Spleen (tissue), 7 donors: ENCODE results near the gene CTSD.

ENCODE experiments used
- POLR2A ChIP-seq, 3 donors: fragments of 450-650 bp; IDR thresholded peaks; one replicate each; pipeline ENCODE4 v1.5.1; 2017; ENCODE audit warnings: antibody characterized with exemption in 3 of 3, mild to moderate bottlenecking in 1 of 3
- POLR2AphosphoS5 ChIP-seq, 3 donors: sonication (generic); formaldehyde crosslinking; IDR thresholded peaks; one replicate each; pipeline ENCODE4 v1.5.1; 2017; ENCODE audit warnings: antibody characterized with exemption in 3 of 3
- TF ChIP-seq, protein P1 (sequence below), 11 experiments: fragments of 200-600 bp in 7 of 11; fragments of 450-650 bp in 4 of 11; sonication (generic) in 4 of 11; IDR thresholded peaks in 8 of 11; conservative IDR thresholded peaks in 3 of 11; 1 replicate in 7 of 11; 2 replicates in 4 of 11; pipeline versions ENCODE4 v1.4.0 to v1.8.0; 2016 to 2021; ENCODE audit warnings: antibody characterized with exemption in 11 of 11, inconsistent platforms in 4 of 11, mild to moderate bottlenecking in 1 of 11
- donor health status: DM: no; HTN: no; CAD: no; lungs with moderate emphysema.
- donor health status: DM: no; HTN: no; CAD: no.
- donor health status: DM: no; HTN: no; CAD: no.

DNA sequence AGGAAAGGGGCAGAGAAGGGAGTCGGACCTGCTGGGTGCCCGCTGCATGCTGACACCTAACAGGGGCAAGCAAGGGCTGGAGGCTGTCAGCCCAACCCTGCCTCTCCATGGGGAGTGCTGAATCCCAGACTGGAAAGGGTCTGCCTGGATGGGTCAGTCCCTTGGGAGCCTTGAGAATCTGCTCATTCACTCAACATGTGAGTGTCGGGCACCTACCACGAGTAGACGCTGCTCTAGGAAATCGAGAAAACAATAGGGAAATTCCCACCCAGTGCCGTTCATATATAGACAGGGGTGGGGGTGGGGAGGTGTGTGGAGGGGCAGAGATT is 4.4 kb upstream of the CTSD start:
- TF ChIP-seq, protein P1, sequence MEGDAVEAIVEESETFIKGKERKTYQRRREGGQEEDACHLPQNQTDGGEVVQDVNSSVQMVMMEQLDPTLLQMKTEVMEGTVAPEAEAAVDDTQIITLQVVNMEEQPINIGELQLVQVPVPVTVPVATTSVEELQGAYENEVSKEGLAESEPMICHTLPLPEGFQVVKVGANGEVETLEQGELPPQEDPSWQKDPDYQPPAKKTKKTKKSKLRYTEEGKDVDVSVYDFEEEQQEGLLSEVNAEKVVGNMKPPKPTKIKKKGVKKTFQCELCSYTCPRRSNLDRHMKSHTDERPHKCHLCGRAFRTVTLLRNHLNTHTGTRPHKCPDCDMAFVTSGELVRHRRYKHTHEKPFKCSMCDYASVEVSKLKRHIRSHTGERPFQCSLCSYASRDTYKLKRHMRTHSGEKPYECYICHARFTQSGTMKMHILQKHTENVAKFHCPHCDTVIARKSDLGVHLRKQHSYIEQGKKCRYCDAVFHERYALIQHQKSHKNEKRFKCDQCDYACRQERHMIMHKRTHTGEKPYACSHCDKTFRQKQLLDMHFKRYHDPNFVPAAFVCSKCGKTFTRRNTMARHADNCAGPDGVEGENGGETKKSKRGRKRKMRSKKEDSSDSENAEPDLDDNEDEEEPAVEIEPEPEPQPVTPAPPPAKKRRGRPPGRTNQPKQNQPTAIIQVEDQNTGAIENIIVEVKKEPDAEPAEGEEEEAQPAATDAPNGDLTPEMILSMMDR (IDR thresholded peaks at IDR 0.05 in 8 of 11, conservative IDR thresholded peaks at IDR 0.05 in 3 of 11) = no peak
- TF ChIP-seq POLR2A (IDR thresholded peaks at IDR 0.05) (no peak), POLR2AphosphoS5 (IDR thresholded peaks at IDR 0.05) (no peak)
